Spleen (tissue), 11 donors: Measurements from ENCODE around the gene BPIFB2. TPM values are rescaled to one million over a fixed set of nuclear protein-coding genes. Genes with fewer than 3 reads are reported as not detected.

ENCODE experiments used
- DNase-seq: peaks from one replicate; pipeline ENCODE4 v3.0.0-alpha.2; 2020
- H3K27ac ChIP-seq, 8 donors: fragments of 200-600 bp; sonication (generic) in 7 of 8; 1 replicate in 4 of 8; 2 replicates in 4 of 8; pipeline versions ENCODE4 v1.5.0 to v1.8.0; 2016 to 2021; ENCODE audit warnings: inconsistent platforms in 4 of 8, mild to moderate bottlenecking in 4 of 8, moderate library complexity in 1 of 8
- H3K27me3 ChIP-seq, 7 donors: fragments of 200-600 bp; sonication (generic) in 6 of 7; replicated peaks in 1 of 7; 1 replicate in 4 of 7; 2 replicates in 3 of 7; pipeline versions ENCODE4 v1.5.0 to v1.8.0; 2016 to 2021; ENCODE audit warnings: inconsistent platforms in 3 of 7, mild to moderate bottlenecking in 1 of 7
- H3K36me3 ChIP-seq, 6 donors: fragments of 200-600 bp; sonication (generic) in 5 of 6; 1 replicate in 4 of 6; 2 replicates in 2 of 6; pipeline versions ENCODE4 v1.5.0 to v1.8.0; 2016 to 2021; ENCODE audit warnings: inconsistent platforms in 2 of 6
- H3K4me1 ChIP-seq, 6 donors: fragments of 200-600 bp; sonication (generic) in 5 of 6; 1 replicate in 3 of 6; 2 replicates in 3 of 6; pipeline versions ENCODE4 v1.5.0 to v1.8.0; 2016 to 2021; ENCODE audit warnings: inconsistent platforms in 3 of 6
- H3K4me3 ChIP-seq, 8 donors: fragments of 200-600 bp; sonication (generic) in 7 of 8; 1 replicate in 4 of 8; 2 replicates in 4 of 8; pipeline versions ENCODE4 v1.5.0 to v1.8.0; 2016 to 2021; ENCODE audit warnings: inconsistent platforms in 4 of 8, mild to moderate bottlenecking in 4 of 8, moderate library complexity in 2 of 8
- H3K9me3 ChIP-seq, 8 donors: fragments of 200-600 bp; sonication (generic) in 7 of 8; 1 replicate in 4 of 8; 2 replicates in 4 of 8; pipeline versions ENCODE4 v1.5.0 to v1.8.0; 2016 to 2021; ENCODE audit warnings: inconsistent platforms in 4 of 8
- POLR2A ChIP-seq, 3 donors: fragments of 450-650 bp; IDR thresholded peaks; one replicate each; pipeline ENCODE4 v1.5.1; 2017; ENCODE audit warnings: antibody characterized with exemption in 3 of 3, mild to moderate bottlenecking in 1 of 3
- POLR2AphosphoS5 ChIP-seq, 3 donors: sonication (generic); formaldehyde crosslinking; IDR thresholded peaks; one replicate each; pipeline ENCODE4 v1.5.1; 2017; ENCODE audit warnings: antibody characterized with exemption in 3 of 3
- WGBS, 5 donors: extraction: QIAGEN DNeasy Blood & Tissue Kit in 3 of 5; methylation state at CpG; one replicate each; pipeline versions ENCODE4 v1.1.5 to v1.1.7; 2013 to 2018; 5-methylcytosine and 5-hydroxymethylcytosine counted together
- intact Hi-C: fragments of 100-400 bp; cut with DNase I; formaldehyde crosslinking; loops from one replicate; pipeline ENCODE4 v1.15.0; 2023; ENCODE audit warnings: low total_unique reads
- polyA plus RNA-seq, 3 donors: library from polyadenylated mRNA; stranded (reverse); fragments of 200-250 nt; gene quantifications; one replicate each; pipeline ENCODE4 v1.2.1, GENCODE V29; 2013
- total RNA-seq, 7 donors: library from RNA; depleted of rRNA in 3 of 7; stranded (reverse); fragments of >200 nt in 3 of 7; fragmentation: NEBNext Ultra II Directional in 4 of 7; extraction: Animal tissue kit (Norgen Biotek cat#: 25700) in 4 of 7; gene quantifications; one replicate each; pipeline versions ENCODE4 v1.1.0 to v1.2.1, GENCODE V29; 2016 to 2021
- TF ChIP-seq, protein P1 (sequence below), 11 experiments: fragments of 200-600 bp in 7 of 11; fragments of 450-650 bp in 4 of 11; sonication (generic) in 4 of 11; IDR thresholded peaks in 8 of 11; conservative IDR thresholded peaks in 3 of 11; 1 replicate in 7 of 11; 2 replicates in 4 of 11; pipeline versions ENCODE4 v1.4.0 to v1.8.0; 2016 to 2021; ENCODE audit warnings: antibody characterized with exemption in 11 of 11, inconsistent platforms in 4 of 11, mild to moderate bottlenecking in 1 of 11
- donor health status: healthy with polysubstance abuse.
- donor health status: DM: no; HTN: no; CAD: no; lungs with moderate emphysema.
- donor health status: DM: no; HTN: no; CAD: no.
- donor health status: Bipolar disorder and iron deficiency.
- donor health status: healthy.
- donor health status: DM: no; HTN: no; CAD: no.
- donor health status: DM: yes; HTN: yes; CAD: no.

BPIFB2 gene
- total and polyA plus RNA-seq, 10 donors: not detected

GRCh38 chr20:33015700-33016580, 8.4 kb downstream of the BPIFB2 start:
- peaks cover 0 to 16% (median 0%) of the 10 kb centered on the region in 7 donors for H3K27me3 ChIP-seq
- peak; percentile 29 for DNase-seq
- WGBS, 5 donors: 61 to 77% (median 68%) methylated on average over 15 of the region's 15 CpGs
- H3K27ac ChIP-seq: no peak overlapping the region
- intact Hi-C loops: no loop called here
- TF ChIP-seq, protein P1, sequence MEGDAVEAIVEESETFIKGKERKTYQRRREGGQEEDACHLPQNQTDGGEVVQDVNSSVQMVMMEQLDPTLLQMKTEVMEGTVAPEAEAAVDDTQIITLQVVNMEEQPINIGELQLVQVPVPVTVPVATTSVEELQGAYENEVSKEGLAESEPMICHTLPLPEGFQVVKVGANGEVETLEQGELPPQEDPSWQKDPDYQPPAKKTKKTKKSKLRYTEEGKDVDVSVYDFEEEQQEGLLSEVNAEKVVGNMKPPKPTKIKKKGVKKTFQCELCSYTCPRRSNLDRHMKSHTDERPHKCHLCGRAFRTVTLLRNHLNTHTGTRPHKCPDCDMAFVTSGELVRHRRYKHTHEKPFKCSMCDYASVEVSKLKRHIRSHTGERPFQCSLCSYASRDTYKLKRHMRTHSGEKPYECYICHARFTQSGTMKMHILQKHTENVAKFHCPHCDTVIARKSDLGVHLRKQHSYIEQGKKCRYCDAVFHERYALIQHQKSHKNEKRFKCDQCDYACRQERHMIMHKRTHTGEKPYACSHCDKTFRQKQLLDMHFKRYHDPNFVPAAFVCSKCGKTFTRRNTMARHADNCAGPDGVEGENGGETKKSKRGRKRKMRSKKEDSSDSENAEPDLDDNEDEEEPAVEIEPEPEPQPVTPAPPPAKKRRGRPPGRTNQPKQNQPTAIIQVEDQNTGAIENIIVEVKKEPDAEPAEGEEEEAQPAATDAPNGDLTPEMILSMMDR (IDR thresholded peaks at IDR 0.05 in 8 of 11, conservative IDR thresholded peaks at IDR 0.05 in 3 of 11): no peak
- TF ChIP-seq POLR2A (IDR thresholded peaks at IDR 0.05) (no peak), POLR2AphosphoS5 (IDR thresholded peaks at IDR 0.05) (no peak)
- H3K36me3 ChIP-seq: no peaks in the 10 kb centered on the region
- no peak overlapping the region for H3K4me3 ChIP-seq
- H3K4me1 ChIP-seq: no peaks in the 10 kb centered on the region
- no peaks in the 10 kb centered on the region for H3K9me3 ChIP-seq

GRCh38 chr20:33016581-33017109, 9.1 kb downstream of the BPIFB2 start:
- H3K9me3 ChIP-seq: no peaks in the 10 kb centered on the region
- no peak overlapping the region for H3K27ac ChIP-seq
- intact Hi-C loops: no loop called here
- H3K36me3 ChIP-seq: no peaks in the 10 kb centered on the region
- peaks cover 0 to 16% (median 0%) of the 10 kb centered on the region in 7 donors for H3K27me3 ChIP-seq
- no peak overlapping the region for H3K4me3 ChIP-seq
- H3K4me1 ChIP-seq: no peaks in the 10 kb centered on the region
- WGBS, 5 donors: 80 to 89% (median 86%) methylated on average over 7 of the region's 7 CpGs
- peak; percentile 42 for DNase-seq
- TF ChIP-seq, protein P1 (IDR thresholded peaks at IDR 0.05 in 8 of 11, conservative IDR thresholded peaks at IDR 0.05 in 3 of 11): no peak
- TF ChIP-seq POLR2AphosphoS5 (IDR thresholded peaks at IDR 0.05) (no peak), POLR2A (IDR thresholded peaks at IDR 0.05) (no peak)

DNA sequence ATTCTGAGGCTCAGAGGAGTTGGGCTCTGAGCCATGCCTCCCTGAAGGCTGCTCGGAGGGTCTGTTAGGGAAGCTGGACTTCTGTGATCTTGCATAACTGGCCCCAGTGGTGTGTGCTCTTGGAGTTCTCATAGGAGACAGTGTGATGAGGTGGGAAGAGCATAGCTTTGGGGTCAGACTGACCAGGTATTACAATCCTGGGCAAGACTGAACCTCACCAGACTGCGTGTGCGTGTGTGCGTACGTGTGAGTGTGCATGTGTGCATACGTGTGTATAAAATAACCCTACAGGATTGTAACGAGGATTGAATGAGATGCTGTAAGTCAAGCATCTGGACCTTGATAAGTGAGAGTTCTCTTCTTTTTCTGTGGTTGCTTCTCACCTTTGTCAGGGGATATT, 10.0 kb downstream of the BPIFB2 start:
- peak; percentile 61 for DNase-seq
- Histone ChIP-seq H3K27ac (no peak overlapping the region), H3K4me3 (no peak overlapping the region), H3K9me3 (no peaks in the 10 kb centered on the region), H3K4me1 (no peaks in the 10 kb centered on the region), H3K36me3 (no peaks in the 10 kb centered on the region), H3K27me3 (peaks cover 0 to 16% (median 0%) of the 10 kb centered on the region in 7 donors)
- intact Hi-C loops: no loop called here
- TF ChIP-seq POLR2AphosphoS5 (IDR thresholded peaks at IDR 0.05) (no peak), POLR2A (IDR thresholded peaks at IDR 0.05) (no peak)
- TF ChIP-seq, protein P1 (IDR thresholded peaks at IDR 0.05 in 8 of 11, conservative IDR thresholded peaks at IDR 0.05 in 3 of 11): no peak
- 77 to 97% (median 87%) methylated on average over 7 of the region's 7 CpGs for WGBS, 5 donors
